ENCODE results near the gene ATP5PF. TPM values are rescaled to one million over a fixed set of nuclear protein-coding genes. Genes with fewer than 3 reads are reported as not detected.

Gene ATP5PF
- total and polyA plus RNA-seq, 2 donors from 2014 or later = 117 to 998 TPM

DNA sequence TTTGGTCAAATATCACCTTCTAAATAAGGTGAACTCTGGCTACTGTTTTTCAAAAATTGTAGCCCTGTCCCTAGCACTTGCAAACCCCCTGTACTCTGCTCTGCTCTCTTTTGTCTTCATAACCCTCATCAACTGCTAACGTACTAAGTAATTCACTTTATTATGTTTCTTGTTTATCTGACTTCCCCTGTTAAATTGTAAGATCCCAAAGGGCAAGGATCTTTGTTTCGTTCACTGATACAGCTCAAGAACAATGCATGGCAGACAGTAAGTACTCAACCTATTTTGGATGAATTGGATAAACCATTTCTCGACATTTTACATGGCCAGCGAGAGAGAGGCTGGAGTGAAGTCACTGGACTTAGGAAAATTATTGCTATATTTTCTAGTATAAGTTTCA lies 46.9 kb downstream of the ATP5PF start:
- no peak overlapping the region for H3K9ac ChIP-seq (ENCODE audit: low read length in 3 of 3)
- H3K27ac ChIP-seq (ENCODE audit: low read depth in 2 of 2, low read length in 2 of 2) = no peak overlapping the region
- H3K27me3 ChIP-seq (ENCODE audit: control insufficient read depth, insufficient read depth, low read length) = no peaks in the 10 kb centered on the region
- H3K4me3 ChIP-seq (ENCODE audit: low read length in 3 of 3) = no peak overlapping the region
- DNase-seq (no peak), FAIRE-seq (no peak)
- H3K36me3 ChIP-seq (ENCODE audit: control insufficient read depth in 2 of 3, insufficient read depth in 3 of 3, low read length in 3 of 3) = no peaks in the 10 kb centered on the region
- intact Hi-C loops (cut with DNase I) = no loop called here
- H3K4me1 ChIP-seq (ENCODE audit: control insufficient read depth in 2 of 3, insufficient read depth in 2 of 3, low read depth in 1 of 3, low read length in 3 of 3) = no peaks in the 10 kb centered on the region
- H3K9me3 ChIP-seq (ENCODE audit: control insufficient read depth in 2 of 3, insufficient read depth in 1 of 3, low read length in 3 of 3) = no peaks in the 10 kb centered on the region
- TF ChIP-seq, protein P1, sequence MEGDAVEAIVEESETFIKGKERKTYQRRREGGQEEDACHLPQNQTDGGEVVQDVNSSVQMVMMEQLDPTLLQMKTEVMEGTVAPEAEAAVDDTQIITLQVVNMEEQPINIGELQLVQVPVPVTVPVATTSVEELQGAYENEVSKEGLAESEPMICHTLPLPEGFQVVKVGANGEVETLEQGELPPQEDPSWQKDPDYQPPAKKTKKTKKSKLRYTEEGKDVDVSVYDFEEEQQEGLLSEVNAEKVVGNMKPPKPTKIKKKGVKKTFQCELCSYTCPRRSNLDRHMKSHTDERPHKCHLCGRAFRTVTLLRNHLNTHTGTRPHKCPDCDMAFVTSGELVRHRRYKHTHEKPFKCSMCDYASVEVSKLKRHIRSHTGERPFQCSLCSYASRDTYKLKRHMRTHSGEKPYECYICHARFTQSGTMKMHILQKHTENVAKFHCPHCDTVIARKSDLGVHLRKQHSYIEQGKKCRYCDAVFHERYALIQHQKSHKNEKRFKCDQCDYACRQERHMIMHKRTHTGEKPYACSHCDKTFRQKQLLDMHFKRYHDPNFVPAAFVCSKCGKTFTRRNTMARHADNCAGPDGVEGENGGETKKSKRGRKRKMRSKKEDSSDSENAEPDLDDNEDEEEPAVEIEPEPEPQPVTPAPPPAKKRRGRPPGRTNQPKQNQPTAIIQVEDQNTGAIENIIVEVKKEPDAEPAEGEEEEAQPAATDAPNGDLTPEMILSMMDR (IDR thresholded peaks at IDR 0.05; ENCODE audit: borderline replicate concordance, extremely low read depth, insufficient read depth) = no peak

DNA sequence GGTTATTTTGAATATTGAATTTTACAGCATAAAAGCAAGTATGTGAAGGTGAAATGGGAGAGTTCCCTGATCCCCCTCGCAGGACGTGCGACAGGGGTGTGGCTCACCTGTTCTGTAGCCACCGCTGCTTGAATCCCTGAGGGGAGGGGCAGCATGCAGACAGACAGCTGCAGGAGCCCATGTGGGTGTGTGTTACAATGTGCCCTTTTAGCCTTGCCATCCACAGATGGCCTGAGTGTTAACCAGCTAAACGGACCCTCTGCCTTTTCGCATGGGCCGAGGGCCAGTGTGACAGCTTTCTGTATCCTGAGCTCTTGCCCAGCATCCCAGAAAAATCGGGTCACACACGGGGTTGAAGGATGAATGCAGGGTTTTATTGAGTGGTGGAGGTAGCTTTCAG lies 52.3 kb downstream of the ATP5PF start:
- Histone ChIP-seq H3K36me3 (ENCODE audit: control insufficient read depth in 2 of 3, insufficient read depth in 3 of 3, low read length in 3 of 3) (no peaks in the 10 kb centered on the region), H3K27me3 (ENCODE audit: control insufficient read depth, insufficient read depth, low read length) (no peaks in the 10 kb centered on the region), H3K4me1 (ENCODE audit: control insufficient read depth in 2 of 3, insufficient read depth in 2 of 3, low read depth in 1 of 3, low read length in 3 of 3) (no peaks in the 10 kb centered on the region), H3K9ac (ENCODE audit: low read length in 3 of 3) (no peak overlapping the region), H3K4me3 (ENCODE audit: low read length in 3 of 3) (no peak overlapping the region), H3K27ac (ENCODE audit: low read depth in 2 of 2, low read length in 2 of 2) (no peak overlapping the region), H3K9me3 (ENCODE audit: control insufficient read depth in 2 of 3, insufficient read depth in 1 of 3, low read length in 3 of 3) (no peaks in the 10 kb centered on the region)
- FAIRE-seq = no peak
- TF ChIP-seq, protein P1 (IDR thresholded peaks at IDR 0.05; ENCODE audit: borderline replicate concordance, extremely low read depth, insufficient read depth) = no peak
- intact Hi-C loops (cut with DNase I) = no loop called here
- no peak for DNase-seq

DNA sequence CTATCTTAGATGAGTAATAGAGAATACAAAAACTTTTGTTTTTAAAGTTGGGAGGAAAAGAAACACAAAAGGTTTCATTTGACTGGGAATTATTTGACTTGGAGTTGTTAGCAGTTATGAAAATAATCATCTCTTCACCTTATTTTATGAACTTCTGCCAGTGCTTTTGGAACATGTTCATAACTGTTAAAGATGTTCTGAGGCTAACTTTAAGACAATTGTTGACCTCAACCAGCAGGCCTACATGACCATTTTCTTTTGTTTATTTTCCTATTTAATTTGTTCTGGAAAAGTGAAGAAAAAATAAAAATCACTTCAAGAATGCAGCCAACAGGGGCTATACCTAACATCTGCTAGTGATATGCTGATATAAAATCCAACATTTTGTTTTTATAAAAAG lies 58.3 kb downstream of the ATP5PF start:
- Histone ChIP-seq H3K4me1 (ENCODE audit: control insufficient read depth in 2 of 3, insufficient read depth in 2 of 3, low read depth in 1 of 3, low read length in 3 of 3) (no peaks in the 10 kb centered on the region), H3K9ac (ENCODE audit: low read length in 3 of 3) (no peak overlapping the region), H3K4me3 (ENCODE audit: low read length in 3 of 3) (no peak overlapping the region), H3K27ac (ENCODE audit: low read depth in 2 of 2, low read length in 2 of 2) (no peak overlapping the region), H3K36me3 (ENCODE audit: control insufficient read depth in 2 of 3, insufficient read depth in 3 of 3, low read length in 3 of 3) (no peaks in the 10 kb centered on the region), H3K9me3 (ENCODE audit: control insufficient read depth in 2 of 3, insufficient read depth in 1 of 3, low read length in 3 of 3) (no peaks in the 10 kb centered on the region), H3K27me3 (ENCODE audit: control insufficient read depth, insufficient read depth, low read length) (no peaks in the 10 kb centered on the region)
- FAIRE-seq (no peak), DNase-seq (no peak)
- TF ChIP-seq, protein P1 (IDR thresholded peaks at IDR 0.05; ENCODE audit: borderline replicate concordance, extremely low read depth, insufficient read depth) = no peak
- intact Hi-C loops (cut with DNase I) = no loop called here

Other genes starting within 250 kb of the ATP5PF start
- gene MRPL39, start 127.4 kb downstream of the ATP5PF start, total RNA-seq = 24.1 TPM
- 52.7 TPM for gene MRPL39, start 127.4 kb downstream of the ATP5PF start, polyA plus RNA-seq (ENCODE audit: insufficient read depth, low read depth, low replicate concordance)
- 12.0 TPM for gene JAM2, start 95.6 kb downstream of the ATP5PF start, total RNA-seq
- gene JAM2, start 95.6 kb downstream of the ATP5PF start, polyA plus RNA-seq (ENCODE audit: insufficient read depth, low read depth, low replicate concordance) = 6.0 TPM
- 22.5 TPM for gene GABPA, start 68 bp upstream of the ATP5PF start, total RNA-seq
- 6.1 TPM for gene GABPA, start 68 bp upstream of the ATP5PF start, polyA plus RNA-seq (ENCODE audit: insufficient read depth, low read depth, low replicate concordance)

Data from kidney (tissue), 14 donors.